Measurements from ENCODE around the gene RNU6-1. TPM values are rescaled to one million over a fixed set of nuclear protein-coding genes. Genes with fewer than 3 reads are reported as not detected.

Gene RNU6-1
- total RNA-seq, 1 experiment from 2014 or later, result not detected

DNA sequence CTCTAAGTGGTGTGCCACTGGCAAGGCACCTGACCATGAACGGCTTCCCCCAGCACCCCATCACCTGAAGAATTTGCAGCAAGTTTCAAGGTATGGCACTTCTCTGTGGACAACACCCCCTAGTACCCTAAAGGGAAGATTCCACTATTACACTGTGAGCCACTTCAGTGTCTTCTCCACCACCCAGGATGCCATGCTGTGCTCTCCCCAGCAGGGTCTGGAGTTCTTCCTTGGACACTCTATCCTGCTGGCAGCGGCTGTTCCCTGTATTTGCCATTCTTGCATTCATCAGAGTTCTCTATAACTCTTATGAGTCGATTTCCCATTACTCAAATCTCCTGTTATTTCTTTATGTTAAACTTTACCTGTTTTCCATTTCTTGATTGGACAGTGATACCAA lies 33.9 kb upstream of the RNU6-1 start (continued):
- no peak for TF ChIP-seq FOSL1 (IDR thresholded peaks at IDR 0.05; ENCODE audit: low read depth)

- TF ChIP-seq CBX3 (IDR thresholded peaks at IDR 0.05; ENCODE audit: low read depth) (no peak), FOSL1 (IDR thresholded peaks at IDR 0.05; ENCODE audit: low read depth) (no peak), EZH2 (IDR thresholded peaks at IDR 0.05) (no peak), REST (IDR thresholded peaks at IDR 0.05; ENCODE audit: low read depth) (no peak), YY1 (IDR thresholded peaks at IDR 0.05; ENCODE audit: extremely low read depth, insufficient replicate concordance, low read depth, low read length) (no peak), SRF (IDR thresholded peaks at IDR 0.05; ENCODE audit: low read depth) (no peak), EGR1 (IDR thresholded peaks at IDR 0.05; ENCODE audit: low read depth) (no peak), CEBPB (IDR thresholded peaks at IDR 0.05; ENCODE audit: low read depth) (no peak), TCF7L2 (IDR thresholded peaks at IDR 0.05; ENCODE audit: borderline replicate concordance, extremely low read depth, insufficient read depth, insufficient read length) (no peak), ATF3 (IDR thresholded peaks at IDR 0.05) (no peak), EZH2phosphoT487 (IDR thresholded peaks at IDR 0.05; ENCODE audit: borderline replicate concordance) (no peak), POLR2A (IDR thresholded peaks at IDR 0.05; ENCODE audit: borderline replicate concordance, extremely low read depth, insufficient read depth, insufficient read length) (no peak), POLR2AphosphoS5 (IDR thresholded peaks at IDR 0.05; ENCODE audit: low read depth, low read length) (no peak), ZNF274 (IDR thresholded peaks at IDR 0.05; ENCODE audit: low read depth, low read length) (no peak), RAD21 (IDR thresholded peaks at IDR 0.05; ENCODE audit: low read depth) (no peak), ZFX (IDR thresholded peaks at IDR 0.05) (no peak), SIN3A (IDR thresholded peaks at IDR 0.05; ENCODE audit: low read depth) (no peak), SP1 (IDR thresholded peaks at IDR 0.05; ENCODE audit: low read depth) (no peak)
- TF ChIP-seq, protein P1, sequence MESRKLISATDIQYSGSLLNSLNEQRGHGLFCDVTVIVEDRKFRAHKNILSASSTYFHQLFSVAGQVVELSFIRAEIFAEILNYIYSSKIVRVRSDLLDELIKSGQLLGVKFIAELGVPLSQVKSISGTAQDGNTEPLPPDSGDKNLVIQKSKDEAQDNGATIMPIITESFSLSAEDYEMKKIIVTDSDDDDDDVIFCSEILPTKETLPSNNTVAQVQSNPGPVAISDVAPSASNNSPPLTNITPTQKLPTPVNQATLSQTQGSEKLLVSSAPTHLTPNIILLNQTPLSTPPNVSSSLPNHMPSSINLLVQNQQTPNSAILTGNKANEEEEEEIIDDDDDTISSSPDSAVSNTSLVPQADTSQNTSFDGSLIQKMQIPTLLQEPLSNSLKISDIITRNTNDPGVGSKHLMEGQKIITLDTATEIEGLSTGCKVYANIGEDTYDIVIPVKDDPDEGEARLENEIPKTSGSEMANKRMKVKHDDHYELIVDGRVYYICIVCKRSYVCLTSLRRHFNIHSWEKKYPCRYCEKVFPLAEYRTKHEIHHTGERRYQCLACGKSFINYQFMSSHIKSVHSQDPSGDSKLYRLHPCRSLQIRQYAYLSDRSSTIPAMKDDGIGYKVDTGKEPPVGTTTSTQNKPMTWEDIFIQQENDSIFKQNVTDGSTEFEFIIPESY (IDR thresholded peaks at IDR 0.05; ENCODE audit: extremely low read depth, insufficient replicate concordance, low read length), result no peak
- no TSS peak for BruUV-seq (replicated peaks)
Measured at GRCh38 chr15:67870868-67871408, 31.1 kb upstream of the RNU6-1 start.

More at GRCh38 chr15:67870868-67871408, 31.1 kb upstream of the RNU6-1 start:
- Histone ChIP-seq H3K9me3 (ENCODE audit: control insufficient read depth in 1 of 2, insufficient read depth in 1 of 2, low read depth in 1 of 2, low read length in 2 of 2) (peaks cover 4 to 10% of the 10 kb centered on the region in 2 experiments; a peak in 2 of 4 replicates), H3K79me2 (ENCODE audit: insufficient read depth, low read length) (no peaks in the 10 kb centered on the region), H2AFZ (ENCODE audit: low read depth, low read length, poor library complexity, severe bottlenecking) (no peak overlapping the region), H4K20me1 (ENCODE audit: insufficient read depth) (no peaks in the 10 kb centered on the region), H3K9ac (ENCODE audit: low read length) (no peak overlapping the region), H3K27me3 (ENCODE audit: insufficient read depth, low read length) (no peaks in the 10 kb centered on the region), H3K36me3 (ENCODE audit: control insufficient read depth in 1 of 2, insufficient read depth in 2 of 2, low read length in 2 of 2) (no peaks in the 10 kb centered on the region), H3K4me3 (replicated peaks in 1 of 2; ENCODE audit: low read depth in 1 of 2, low read length in 2 of 2) (no peak overlapping the region), H3K27ac (ENCODE audit: low read depth, low read length) (no peak overlapping the region), H3K4me1 (ENCODE audit: control insufficient read depth in 1 of 2, insufficient read depth in 2 of 2, low read length in 2 of 2) (no peaks in the 10 kb centered on the region), H3K9me2 (ENCODE audit: insufficient read depth) (no peaks in the 10 kb centered on the region), H3K4me2 (ENCODE audit: low read length) (no peak overlapping the region)
- ATAC-seq, result no peak
- ChIA-PET RAD21 (ENCODE audit: low non-redundant PET in 1 of 2, low total read pairs in 2 of 2, uncharacterized antibody in 2 of 2, unreplicated experiment in 2 of 2) (no interaction called here), POLR2A (no interaction called here), CTCF (no interaction called here)
- no peak for DNase-seq (ENCODE audit: low read depth, low spot score)
- intact Hi-C loops (cut with micrococcal nuclease), result no loop called here

All from HCT116 (cell line).